ENCODE measurements around the gene TBPL1.

TBPL1 gene

GRCh38 chr6:133953634-133954415 lies 801 bp downstream of the TBPL1 start (continued):
- TF ChIP-seq TOX (CRISPR knock-in tag; IDR thresholded peaks at IDR 0.05; ENCODE audit: borderline replicate concordance), result no peak
- no peak for TF ChIP-seq SNAI2 (CRISPR knock-in tag; IDR thresholded peaks at IDR 0.05)

GRCh38 chr6:133954657-133955576 lies 1.9 kb downstream of the TBPL1 start:
- ATAC-seq, result no peak
- TF ChIP-seq TCF4 (CRISPR knock-in tag; IDR thresholded peaks at IDR 0.05; ENCODE audit: borderline replicate concordance), result peak; percentile 68
- TF ChIP-seq PPARA (CRISPR knock-in tag; IDR thresholded peaks at IDR 0.05; ENCODE audit: borderline replicate concordance), result no peak

GRCh38 chr6:133955582-133956415 lies 2.8 kb downstream of the TBPL1 start:
- TF ChIP-seq SNAI2 (CRISPR knock-in tag; IDR thresholded peaks at IDR 0.05) (no peak), ZC3H10 (CRISPR knock-in tag; IDR thresholded peaks at IDR 0.05) (no peak), ISL1 (CRISPR knock-in tag; IDR thresholded peaks at IDR 0.05) (no peak)
- ATAC-seq, result no peak

GRCh38 chr6:133956416-133957049 lies 3.5 kb downstream of the TBPL1 start:
- TF ChIP-seq ZNF8 (CRISPR knock-in tag; IDR thresholded peaks at IDR 0.05) (no peak), ARNTL (CRISPR knock-in tag; IDR thresholded peaks at IDR 0.05; ENCODE audit: borderline replicate concordance, low read depth) (no peak), OSR1 (CRISPR knock-in tag; IDR thresholded peaks at IDR 0.05) (no peak), CREB5 (CRISPR knock-in tag; IDR thresholded peaks at IDR 0.05; ENCODE audit: low read depth) (no peak), ESRRG (CRISPR knock-in tag; IDR thresholded peaks at IDR 0.05) (no peak), TCF4 (CRISPR knock-in tag; IDR thresholded peaks at IDR 0.05; ENCODE audit: borderline replicate concordance) (no peak), PATZ1 (CRISPR knock-in tag; IDR thresholded peaks at IDR 0.05; ENCODE audit: borderline replicate concordance) (no peak), ZFP3 (CRISPR knock-in tag; IDR thresholded peaks at IDR 0.05) (no peak), RARB (CRISPR knock-in tag; IDR thresholded peaks at IDR 0.05) (no peak), GLIS3 (CRISPR knock-in tag; IDR thresholded peaks at IDR 0.05) (no peak), TSHZ2 (CRISPR knock-in tag; IDR thresholded peaks at IDR 0.05) (no peak), TOX (CRISPR knock-in tag; IDR thresholded peaks at IDR 0.05; ENCODE audit: borderline replicate concordance) (no peak), ZC3H10 (CRISPR knock-in tag; IDR thresholded peaks at IDR 0.05) (no peak), ISL1 (CRISPR knock-in tag; IDR thresholded peaks at IDR 0.05) (no peak)
- ATAC-seq, result no peak

GRCh38 chr6:133957227-133957626 lies 4.2 kb downstream of the TBPL1 start:
- no peak for ATAC-seq
- TF ChIP-seq CSDC2 (CRISPR knock-in tag; IDR thresholded peaks at IDR 0.05), result no peak
- no peak for TF ChIP-seq ZNF70 (CRISPR knock-in tag; IDR thresholded peaks at IDR 0.05)
- TF ChIP-seq ZFP30 (CRISPR knock-in tag; IDR thresholded peaks at IDR 0.05), result no peak
- TF ChIP-seq ESRRG (CRISPR knock-in tag; IDR thresholded peaks at IDR 0.05), result no peak
- TF ChIP-seq OSR1 (CRISPR knock-in tag; IDR thresholded peaks at IDR 0.05), result no peak
- TF ChIP-seq ARNTL (CRISPR knock-in tag; IDR thresholded peaks at IDR 0.05; ENCODE audit: borderline replicate concordance, low read depth), result no peak
- TF ChIP-seq RARB (CRISPR knock-in tag; IDR thresholded peaks at IDR 0.05), result no peak
- no peak for TF ChIP-seq CREB5 (CRISPR knock-in tag; IDR thresholded peaks at IDR 0.05; ENCODE audit: low read depth)
- no peak for TF ChIP-seq TCF4 (CRISPR knock-in tag; IDR thresholded peaks at IDR 0.05; ENCODE audit: borderline replicate concordance)
- no peak for TF ChIP-seq BACH2 (CRISPR knock-in tag; IDR thresholded peaks at IDR 0.05; ENCODE audit: borderline replicate concordance)
- TF ChIP-seq ZC3H10 (CRISPR knock-in tag; IDR thresholded peaks at IDR 0.05), result no peak
- TF ChIP-seq ZFP3 (CRISPR knock-in tag; IDR thresholded peaks at IDR 0.05), result no peak
- no peak for TF ChIP-seq TOX (CRISPR knock-in tag; IDR thresholded peaks at IDR 0.05; ENCODE audit: borderline replicate concordance)
- TF ChIP-seq ISL1 (CRISPR knock-in tag; IDR thresholded peaks at IDR 0.05), result no peak
- no peak for TF ChIP-seq GLIS3 (CRISPR knock-in tag; IDR thresholded peaks at IDR 0.05)
- TF ChIP-seq SNAI2 (CRISPR knock-in tag; IDR thresholded peaks at IDR 0.05), result no peak
